Measurements from ENCODE around the gene GPR137. TPM values are rescaled to one million over a fixed set of nuclear protein-coding genes. Genes with fewer than 3 reads are reported as not detected.

GPR137 gene
- total and polyA plus RNA-seq, 9 of the 15 experiments (the other 6 are each of a cell fraction or from before 2014, with no cell fraction given) = 0.32 to 26.7 (median 10.7) TPM

- no peak for TF ChIP-seq TAF15 (IDR thresholded peaks at IDR 0.05; ENCODE audit: low read depth, low read length)
- TF ChIP-seq, protein P1, sequence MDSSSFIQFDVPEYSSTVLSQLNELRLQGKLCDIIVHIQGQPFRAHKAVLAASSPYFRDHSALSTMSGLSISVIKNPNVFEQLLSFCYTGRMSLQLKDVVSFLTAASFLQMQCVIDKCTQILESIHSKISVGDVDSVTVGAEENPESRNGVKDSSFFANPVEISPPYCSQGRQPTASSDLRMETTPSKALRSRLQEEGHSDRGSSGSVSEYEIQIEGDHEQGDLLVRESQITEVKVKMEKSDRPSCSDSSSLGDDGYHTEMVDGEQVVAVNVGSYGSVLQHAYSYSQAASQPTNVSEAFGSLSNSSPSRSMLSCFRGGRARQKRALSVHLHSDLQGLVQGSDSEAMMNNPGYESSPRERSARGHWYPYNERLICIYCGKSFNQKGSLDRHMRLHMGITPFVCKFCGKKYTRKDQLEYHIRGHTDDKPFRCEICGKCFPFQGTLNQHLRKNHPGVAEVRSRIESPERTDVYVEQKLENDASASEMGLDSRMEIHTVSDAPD (CRISPR knock-in tag; IDR thresholded peaks at IDR 0.05) = no peak
- TF ChIP-seq NEUROD1 (IDR thresholded peaks at IDR 0.05; ENCODE audit: borderline replicate concordance, low read depth, low read length, partially characterized antibody) = no peak
- 0 out of 2 replicates have a peak, but pooled peaks have one; percentile 33 for TF ChIP-seq SMARCA4 (IDR thresholded peaks at IDR 0.05)
- no peak for TF ChIP-seq E2F5 (CRISPR knock-in tag; IDR thresholded peaks at IDR 0.05)
- TF ChIP-seq ESRRB (CRISPR knock-in tag; IDR thresholded peaks at IDR 0.05; ENCODE audit: borderline replicate concordance) = no peak
- TF ChIP-seq, protein P2, sequence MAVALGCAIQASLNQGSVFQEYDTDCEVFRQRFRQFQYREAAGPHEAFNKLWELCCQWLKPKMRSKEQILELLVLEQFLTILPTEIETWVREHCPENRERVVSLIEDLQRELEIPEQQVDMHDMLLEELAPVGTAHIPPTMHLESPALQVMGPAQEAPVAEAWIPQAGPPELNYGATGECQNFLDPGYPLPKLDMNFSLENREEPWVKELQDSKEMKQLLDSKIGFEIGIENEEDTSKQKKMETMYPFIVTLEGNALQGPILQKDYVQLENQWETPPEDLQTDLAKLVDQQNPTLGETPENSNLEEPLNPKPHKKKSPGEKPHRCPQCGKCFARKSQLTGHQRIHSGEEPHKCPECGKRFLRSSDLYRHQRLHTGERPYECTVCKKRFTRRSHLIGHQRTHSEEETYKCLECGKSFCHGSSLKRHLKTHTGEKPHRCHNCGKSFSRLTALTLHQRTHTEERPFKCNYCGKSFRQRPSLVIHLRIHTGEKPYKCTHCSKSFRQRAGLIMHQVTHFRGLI (CRISPR knock-in tag; IDR thresholded peaks at IDR 0.05) = no peak
- no peak for TF ChIP-seq SIRT6 (IDR thresholded peaks at IDR 0.05; ENCODE audit: low read depth, low read length)
- no peak for TF ChIP-seq FOXA3 (CRISPR knock-in tag; conservative IDR thresholded peaks at IDR 0.05 in 1 of 2, IDR thresholded peaks at IDR 0.05 in 1 of 2)
- no peak for TF ChIP-seq ZNF134 (CRISPR knock-in tag; conservative IDR thresholded peaks at IDR 0.05)
- TF ChIP-seq CHAMP1 (IDR thresholded peaks at IDR 0.05) = no peak
- TF ChIP-seq, protein P3, sequence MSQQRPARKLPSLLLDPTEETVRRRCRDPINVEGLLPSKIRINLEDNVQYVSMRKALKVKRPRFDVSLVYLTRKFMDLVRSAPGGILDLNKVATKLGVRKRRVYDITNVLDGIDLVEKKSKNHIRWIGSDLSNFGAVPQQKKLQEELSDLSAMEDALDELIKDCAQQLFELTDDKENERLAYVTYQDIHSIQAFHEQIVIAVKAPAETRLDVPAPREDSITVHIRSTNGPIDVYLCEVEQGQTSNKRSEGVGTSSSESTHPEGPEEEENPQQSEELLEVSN (IDR thresholded peaks at IDR 0.05; ENCODE audit: borderline replicate concordance in 1 of 2, extremely low read depth in 1 of 2, insufficient read depth in 1 of 2, insufficient read length in 1 of 2, low read depth in 1 of 2, low read length in 1 of 2, poor library complexity in 1 of 2, severe bottlenecking in 1 of 2) = peak; percentile 25 to 65
- TF ChIP-seq ZNF175 (CRISPR knock-in tag; IDR thresholded peaks at IDR 0.05; ENCODE audit: low read depth) = no peak
- no peak for TF ChIP-seq ZBTB5 (IDR thresholded peaks at IDR 0.05)
- no peak for TF ChIP-seq SMAD1 (IDR thresholded peaks at IDR 0.05; ENCODE audit: low read depth, low read length, partially characterized antibody)
Observed at GRCh38 chr11:64305691-64306562, 20.3 kb downstream of the GPR137 start (continued).
